OCI-LY3 (cell line): ENCODE data around the gene PPM1K.
A peak's percentile ranks its signal among the peaks of the same experiment; 100 is the strongest.

Experiments used
- H2AFZ ChIP-seq: fragments of 200-600, 300-600 bp; shearing (Covaris generic); 2 replicates; pipeline ENCODE4 v1.6.0; 2014; ENCODE audit warnings: antibody characterized with exemption, low read depth, low read length
- H3K27ac ChIP-seq: fragments of 200-600, 300-600 bp; sonication (generic); 2 replicates; pipeline ENCODE4 v1.5.1; 2014; ENCODE audit warnings: mild to moderate bottlenecking, low read length, moderate library complexity, mixed read lengths
- H3K27me3 ChIP-seq: fragments of 200-600, 300-600 bp; sonication (generic); 2 replicates; pipeline ENCODE4 v1.6.1; 2014; ENCODE audit warnings: low read depth, low read length, mixed read lengths
- H3K36me3 ChIP-seq: fragments of 200-600, 300-600 bp; sonication (generic); replicated peaks from 2 replicates; pipeline ENCODE3; 2014; ENCODE audit warnings: low read depth, low read length, mixed read lengths
- H3K4me1 ChIP-seq: fragments of 300-600, 200-600 bp; sonication (generic); 2 replicates; pipeline ENCODE4 v1.6.1; 2014; ENCODE audit warnings: low read length, mixed read lengths
- H3K4me2 ChIP-seq: fragments of 200-600, 300-600 bp; sonication (generic); 2 replicates; pipeline ENCODE4 v1.6.1; 2014; ENCODE audit warnings: low read length, mixed read lengths
- H3K4me3 ChIP-seq: fragments of 300-600, 200-600 bp; sonication (generic); 2 replicates; pipeline ENCODE4 v1.5.1; 2014; ENCODE audit warnings: antibody characterized with exemption, mild to moderate bottlenecking, low read length, moderate library complexity
- H3K79me2 ChIP-seq: fragments of 300-600, 200-600 bp; shearing (Covaris generic); 2 replicates; pipeline ENCODE4 v1.6.1; 2014; ENCODE audit warnings: mild to moderate bottlenecking, low read length, mixed read lengths
- H3K9ac ChIP-seq: fragments of 300-600, 200-600 bp; shearing (Covaris generic); 2 replicates; pipeline ENCODE4 v1.6.0; 2014; ENCODE audit warnings: mild to moderate bottlenecking, low read length, moderate library complexity
- H3K9me3 ChIP-seq: fragments of 200-600, 300-600 bp; shearing (Covaris generic); 2 replicates; pipeline ENCODE4 v1.6.1; 2014; ENCODE audit warnings: low read length, mixed read lengths; ENCODE audit not compliant: insufficient read depth
- H4K20me1 ChIP-seq: fragments of 200-600, 300-600 bp; sonication (generic); 2 replicates; pipeline ENCODE4 v1.6.1; 2016; ENCODE audit warnings: low read length, mixed read lengths; ENCODE audit not compliant: insufficient read depth
- CTCF ChIP-seq: fragments of 200-600, 300-600 bp; sonication (generic); IDR thresholded peaks from 2 replicates; pipeline ENCODE4 v1.5.1; 2014; ENCODE audit warnings: antibody characterized with exemption, low read length, low read depth
- EZH2phosphoT487 ChIP-seq: fragments of 200-600 bp; shearing (Covaris generic); IDR thresholded peaks from 2 replicates; pipeline ENCODE4 v1.6.1; 2018; ENCODE audit warnings: antibody characterized with exemption, mixed run types, low read depth

Gene PPM1K

GRCh38 chr4:88211473-88212252 is 72.7 kb downstream of the PPM1K start:
- Histone ChIP-seq H3K27ac (no peak overlapping the region), H3K79me2 (no peaks in the 10 kb centered on the region), H2AFZ (peak overlapping the region; percentile 55), H3K4me2 (peak overlapping the region; percentile 67), H3K9ac (no peak overlapping the region), H3K4me3 (peak overlapping the region; percentile 43), H3K36me3 (no peaks in the 10 kb centered on the region), H3K9me3 (no peaks in the 10 kb centered on the region), H3K27me3 (no peaks in the 10 kb centered on the region), H4K20me1 (no peaks in the 10 kb centered on the region), H3K4me1 (peaks cover 12% of the 10 kb centered on the region)
- TF ChIP-seq EZH2phosphoT487, result no peak
- TF ChIP-seq CTCF, result peak; percentile 87

DNA sequence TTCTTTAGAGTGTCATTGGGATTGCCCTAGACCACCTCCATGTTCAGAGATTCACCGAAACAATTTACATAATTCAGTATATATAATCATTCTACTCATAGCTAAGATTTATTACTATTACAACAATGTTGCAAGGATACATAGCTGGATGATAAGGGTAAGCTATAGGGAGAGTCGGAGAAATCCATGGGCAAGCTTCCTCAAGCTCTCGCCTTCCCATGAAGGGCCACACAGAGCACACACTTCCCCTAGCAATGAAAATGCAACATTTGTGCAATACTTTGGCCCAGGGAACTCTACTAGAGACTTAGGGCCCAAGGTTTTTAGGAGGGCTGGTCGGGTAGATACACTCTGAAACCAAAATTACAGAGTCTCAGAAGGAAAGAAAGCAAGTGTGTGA is 76.2 kb downstream of the PPM1K start:
- Histone ChIP-seq H3K9me3 (no peaks in the 10 kb centered on the region), H3K79me2 (no peaks in the 10 kb centered on the region)
- no peak for TF ChIP-seq EZH2phosphoT487

More for the DNA sequence above, 76.2 kb downstream of the PPM1K start:
- H3K4me2 ChIP-seq, result no peak overlapping the region
- no peak overlapping the region for H3K9ac ChIP-seq
- H3K27ac ChIP-seq, result no peak overlapping the region
- no peak overlapping the region for H3K4me3 ChIP-seq
- no peak overlapping the region for H2AFZ ChIP-seq
- no peaks in the 10 kb centered on the region for H3K36me3 ChIP-seq
- H4K20me1 ChIP-seq, result no peaks in the 10 kb centered on the region
- peaks cover 11% of the 10 kb centered on the region for H3K4me1 ChIP-seq
- no peaks in the 10 kb centered on the region for H3K27me3 ChIP-seq
